ENCODE measurements around the gene RNF223. TPM values are rescaled to one million over a fixed set of nuclear protein-coding genes. Genes with fewer than 3 reads are reported as not detected.
"Not testable (repeated sequence)": the region's sequence is repeated elsewhere in the genome, so short reads cannot be mapped to it uniquely, and the experiment has no call there.

RNF223 gene
- total and polyA plus RNA-seq, 2 experiments from 2014 or later = 0.43 to 0.88 TPM

- Histone ChIP-seq H3K27ac (no peak overlapping the region), H3K36me3 (replicated peaks; ENCODE audit: insufficient read depth, low read depth) (no peaks in the 10 kb centered on the region), H3K79me2 (peaks cover 18% of the 10 kb centered on the region), H3K9me3 (ENCODE audit: low read depth) (no peaks in the 10 kb centered on the region), H3K9me2 (replicated peaks; ENCODE audit: insufficient read depth) (no peaks in the 10 kb centered on the region), H3K4me3 (no peak overlapping the region), H4K20me1 (ENCODE audit: insufficient read depth, poor library complexity, severe bottlenecking) (no peaks in the 10 kb centered on the region), H2AFZ (no peak overlapping the region), H3K4me1 (ENCODE audit: insufficient read depth) (no peaks in the 10 kb centered on the region), H3K27me3 (no peaks in the 10 kb centered on the region), H3K4me2 (no peak overlapping the region)
- WGBS (ENCODE audit: low lambda C conversion rate, missing lambda C conversion rate) = 98% methylated on average over 16 of the region's 31 CpGs
- DNase-seq (ENCODE audit: low spot score) = no peak
- TF ChIP-seq EZH2 (IDR thresholded peaks at IDR 0.05; ENCODE audit: borderline replicate concordance) = no peak
Observed at GRCh38 chr1:1106510-1107221, 32.6 kb upstream of the RNF223 start.

- DNase-seq (ENCODE audit: low spot score); H3K9me2 ChIP-seq (replicated peaks; ENCODE audit: insufficient read depth); H3K4me2 ChIP-seq; H3K79me2 ChIP-seq; H3K36me3 ChIP-seq (replicated peaks; ENCODE audit: insufficient read depth, low read depth); H3K9me3 ChIP-seq (ENCODE audit: low read depth); H3K4me1 ChIP-seq (ENCODE audit: insufficient read depth); H3K27me3 ChIP-seq; H3K27ac ChIP-seq; H3K4me3 ChIP-seq; H4K20me1 ChIP-seq (ENCODE audit: insufficient read depth, poor library complexity, severe bottlenecking); H2AFZ ChIP-seq: not testable (repeated sequence)
- 91% methylated on average over 6 of the region's 6 CpGs for WGBS (ENCODE audit: low lambda C conversion rate, missing lambda C conversion rate)
Observed at GRCh38 chr1:1104152-1104551, 30.0 kb upstream of the RNF223 start.

DNA sequence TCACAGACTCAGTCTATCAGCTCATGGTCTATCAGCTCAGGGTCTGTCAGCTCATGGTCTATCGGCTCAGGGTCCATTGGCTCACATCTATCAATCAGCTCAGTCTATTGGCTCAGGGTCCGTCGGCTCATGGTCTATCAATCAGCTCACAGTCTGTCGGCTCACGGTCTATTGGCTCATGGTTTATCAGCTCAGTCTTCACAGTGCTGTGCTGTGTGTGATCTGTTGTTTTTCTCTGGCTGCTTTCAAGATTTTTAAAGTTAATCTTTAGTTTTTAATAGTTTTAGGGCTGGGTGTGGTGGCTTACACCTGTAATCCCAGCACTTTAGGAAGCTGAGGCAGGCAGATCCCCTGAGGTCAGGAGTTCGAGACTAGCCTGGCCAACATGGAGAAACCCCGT is 27.4 kb upstream of the RNF223 start:
- Histone ChIP-seq H4K20me1 (ENCODE audit: insufficient read depth, poor library complexity, severe bottlenecking) (no peaks in the 10 kb centered on the region), H3K4me1 (ENCODE audit: insufficient read depth) (no peaks in the 10 kb centered on the region), H3K4me2 (no peak overlapping the region), H3K4me3 (no peak overlapping the region), H3K9me3 (ENCODE audit: low read depth) (no peaks in the 10 kb centered on the region), H2AFZ (no peak overlapping the region), H3K79me2 (peaks cover 6% of the 10 kb centered on the region), H3K27ac (no peak overlapping the region), H3K36me3 (replicated peaks; ENCODE audit: insufficient read depth, low read depth) (no peaks in the 10 kb centered on the region), H3K27me3 (no peaks in the 10 kb centered on the region), H3K9me2 (replicated peaks; ENCODE audit: insufficient read depth) (no peaks in the 10 kb centered on the region)
- TF ChIP-seq, protein P1, sequence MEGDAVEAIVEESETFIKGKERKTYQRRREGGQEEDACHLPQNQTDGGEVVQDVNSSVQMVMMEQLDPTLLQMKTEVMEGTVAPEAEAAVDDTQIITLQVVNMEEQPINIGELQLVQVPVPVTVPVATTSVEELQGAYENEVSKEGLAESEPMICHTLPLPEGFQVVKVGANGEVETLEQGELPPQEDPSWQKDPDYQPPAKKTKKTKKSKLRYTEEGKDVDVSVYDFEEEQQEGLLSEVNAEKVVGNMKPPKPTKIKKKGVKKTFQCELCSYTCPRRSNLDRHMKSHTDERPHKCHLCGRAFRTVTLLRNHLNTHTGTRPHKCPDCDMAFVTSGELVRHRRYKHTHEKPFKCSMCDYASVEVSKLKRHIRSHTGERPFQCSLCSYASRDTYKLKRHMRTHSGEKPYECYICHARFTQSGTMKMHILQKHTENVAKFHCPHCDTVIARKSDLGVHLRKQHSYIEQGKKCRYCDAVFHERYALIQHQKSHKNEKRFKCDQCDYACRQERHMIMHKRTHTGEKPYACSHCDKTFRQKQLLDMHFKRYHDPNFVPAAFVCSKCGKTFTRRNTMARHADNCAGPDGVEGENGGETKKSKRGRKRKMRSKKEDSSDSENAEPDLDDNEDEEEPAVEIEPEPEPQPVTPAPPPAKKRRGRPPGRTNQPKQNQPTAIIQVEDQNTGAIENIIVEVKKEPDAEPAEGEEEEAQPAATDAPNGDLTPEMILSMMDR (IDR thresholded peaks at IDR 0.05; ENCODE audit: poor library complexity) = no peak
- TF ChIP-seq EZH2 (IDR thresholded peaks at IDR 0.05; ENCODE audit: borderline replicate concordance) (no peak), EZH2phosphoT487 (IDR thresholded peaks at IDR 0.05; ENCODE audit: low read depth, severe bottlenecking, unreplicated experiment) (no peak)
- 97% methylated on average over 7 of the region's 7 CpGs for WGBS (ENCODE audit: low lambda C conversion rate, missing lambda C conversion rate)
- DNase-seq (ENCODE audit: low spot score) = no peak

GRCh38 chr1:1100296-1100695 is 26.2 kb upstream of the RNF223 start:
- Histone ChIP-seq H4K20me1 (ENCODE audit: insufficient read depth, poor library complexity, severe bottlenecking) (no peaks in the 10 kb centered on the region), H3K4me1 (ENCODE audit: insufficient read depth) (no peaks in the 10 kb centered on the region), H3K9me2 (replicated peaks; ENCODE audit: insufficient read depth) (no peaks in the 10 kb centered on the region), H3K27me3 (no peaks in the 10 kb centered on the region), H3K36me3 (replicated peaks; ENCODE audit: insufficient read depth, low read depth) (no peaks in the 10 kb centered on the region), H3K9me3 (ENCODE audit: low read depth) (no peaks in the 10 kb centered on the region), H3K79me2 (no peaks in the 10 kb centered on the region), H3K4me2 (no peak overlapping the region), H3K27ac (no peak overlapping the region), H2AFZ (no peak overlapping the region), H3K4me3 (no peak overlapping the region)
- 98% methylated on average over 11 of the region's 11 CpGs for WGBS (ENCODE audit: low lambda C conversion rate, missing lambda C conversion rate)
- no peak for DNase-seq (ENCODE audit: low spot score)
- no peak for TF ChIP-seq EZH2 (IDR thresholded peaks at IDR 0.05; ENCODE audit: borderline replicate concordance)
- TF ChIP-seq, protein P1 (IDR thresholded peaks at IDR 0.05; ENCODE audit: poor library complexity) = no peak
- TF ChIP-seq EZH2phosphoT487 (IDR thresholded peaks at IDR 0.05; ENCODE audit: low read depth, severe bottlenecking, unreplicated experiment) = no peak
